T-helper 22 cell (primary cell): ENCODE results near the gene NUDT8.
"Not testable (repeated sequence)": the region's sequence is repeated elsewhere in the genome, so short reads cannot be mapped to it uniquely, and the experiment has no call there.

Source experiments
- DNase-seq: peaks from one replicate; pipeline ENCODE4 v3.0.0-alpha.2; 2020; ENCODE audit warnings: low read depth

Gene NUDT8

GRCh38 chr11:67629386-67630227 lies at the start of gene NUDT8:
Gene NUDT8 (minus strand): TSS chr11:67629937. CDS start chr11:67629911, 26 bp downstream.
- peak; percentile 71 for DNase-seq

GRCh38 chr11:67675058-67675747 lies 45.5 kb upstream of the NUDT8 start:
- DNase-seq, result no peak

GRCh38 chr11:67674442-67674871 lies 44.7 kb upstream of the NUDT8 start, which contains the start of gene ALDH3B2:
Gene ALDH3B2 (minus strand): TSS chr11:67674623. CDS start chr11:67666935, 7,688 bp downstream.
- no peak for DNase-seq

GRCh38 chr11:67673902-67674301 lies 44.2 kb upstream of the NUDT8 start:
- DNase-seq, result no peak

GRCh38 chr11:67673358-67673757 lies 43.6 kb upstream of the NUDT8 start:
- no peak for DNase-seq

GRCh38 chr11:67671211-67671520 lies 41.4 kb upstream of the NUDT8 start:
- DNase-seq, result no peak

GRCh38 chr11:67670316-67671210 lies 40.8 kb upstream of the NUDT8 start:
- no peak for DNase-seq

GRCh38 chr11:67668192-67668551 lies 38.4 kb upstream of the NUDT8 start:
- DNase-seq, result no peak

GRCh38 chr11:67667490-67668191 lies 37.9 kb upstream of the NUDT8 start:
- no peak for DNase-seq

- DNase-seq, result no peak
Measured at GRCh38 chr11:67666676-67667489, 37.1 kb upstream of the NUDT8 start.

GRCh38 chr11:67666303-67666645 lies 36.5 kb upstream of the NUDT8 start:
- no peak for DNase-seq

GRCh38 chr11:67665541-67666302 lies 36.0 kb upstream of the NUDT8 start:
- no peak for DNase-seq

GRCh38 chr11:67664696-67665540 lies 35.2 kb upstream of the NUDT8 start:
- no peak for DNase-seq

GRCh38 chr11:67664213-67664585 lies 34.5 kb upstream of the NUDT8 start:
- no peak for DNase-seq

- no peak for DNase-seq
Measured at GRCh38 chr11:67663532-67664212, 33.9 kb upstream of the NUDT8 start.

- DNase-seq, result no peak
Measured at GRCh38 chr11:67662835-67663531, 33.2 kb upstream of the NUDT8 start.

- no peak for DNase-seq
Measured at GRCh38 chr11:67662142-67662834, 32.6 kb upstream of the NUDT8 start.

GRCh38 chr11:67660752-67661151 lies 31.0 kb upstream of the NUDT8 start:
- not testable (repeated sequence) for DNase-seq
